LNCaP clone FGC (cell line): ENCODE data around the gene NFIX.

Experiments
- DNase-seq: peaks from one replicate; pipeline ENCODE4 v3.0.0-alpha.2; 2011; ENCODE audit warnings: low read depth
- H3K4me3 ChIP-seq: 2 replicates; pipeline ENCODE4 v1.5.1; 2011; ENCODE audit warnings: mild to moderate bottlenecking, low read depth, low read length, control low read depth
- CTCF ChIP-seq: IDR thresholded peaks from 2 replicates; pipeline ENCODE4 v1.5.1; 2012; ENCODE audit warnings: mild to moderate bottlenecking; ENCODE audit not compliant: control insufficient read depth, insufficient read depth; ENCODE audit errors: extremely low read depth

NFIX gene

GRCh38 chr19:13047374-13047773 lies 52.1 kb downstream of the NFIX start:
- TF ChIP-seq CTCF = no peak
- DNase-seq = no peak
- no peak overlapping the region for H3K4me3 ChIP-seq

GRCh38 chr19:13050274-13050673 lies 55.0 kb downstream of the NFIX start:
- no peak for TF ChIP-seq CTCF
- no peak for DNase-seq
- no peak overlapping the region for H3K4me3 ChIP-seq

- peak; percentile 99 for DNase-seq
- TF ChIP-seq CTCF = no peak
- peak overlapping the region; percentile 43 for H3K4me3 ChIP-seq
These were observed 56.4 kb downstream of the NFIX start for GRCh38 chr19:13051557-13052165.

GRCh38 chr19:13052447-13053175 lies 57.3 kb downstream of the NFIX start:
- no peak for TF ChIP-seq CTCF
- H3K4me3 ChIP-seq = no peak overlapping the region
- no peak for DNase-seq

- DNase-seq = no peak
- TF ChIP-seq CTCF = no peak
- peak overlapping the region; percentile 3; the same call in 1 of the 2 replicates for H3K4me3 ChIP-seq
These were observed 58.0 kb downstream of the NFIX start for GRCh38 chr19:13053238-13053637.

- peak overlapping the region; percentile 3; the same call in 1 of the 2 replicates for H3K4me3 ChIP-seq
- DNase-seq = no peak
- no peak for TF ChIP-seq CTCF
These were observed 58.7 kb downstream of the NFIX start for GRCh38 chr19:13053761-13054625.
